Pancreas (tissue), 10 donors: ENCODE results near the gene PDZD7. TPM values are rescaled to one million over a fixed set of nuclear protein-coding genes. Genes with fewer than 3 reads are reported as not detected.

Experiments
- ATAC-seq, 4 donors: fragments of 200-7000 bp; cut with Tn5 transposase; one replicate each; pipeline versions ENCODE4 v1.8.0 to v1.9.1; 2020; ENCODE audit warnings: mild to moderate bottlenecking in 4 of 4, moderate library complexity in 4 of 4
- DNase-seq, 6 donors: peaks; one replicate each; pipeline ENCODE4 v3.0.0-alpha.2; 2020
- FAIRE-seq: peaks from 2 replicates; lab custom pipeline; 2012; peaks lifted over from hg19 to GRCh38; lab: Jason Lieb, UNC
- H3K27ac ChIP-seq, 4 donors: fragments of 200-600 bp; sonication (generic); 1 replicate in 3 of 4; 2 replicates in 1 of 4; pipeline versions ENCODE4 v1.5.0 to v1.8.0; 2020
- H3K27me3 ChIP-seq, 4 donors: fragments of 200-600 bp; one replicate each; pipeline ENCODE4 v1.8.0; 2021
- H3K36me3 ChIP-seq, 3 donors: fragments of 200-600 bp; sonication (generic) in 1 of 3; one replicate each; pipeline versions ENCODE4 v1.5.0 to v1.8.0; 2020 to 2021
- H3K4me1 ChIP-seq, 3 donors: fragments of 200-600 bp; one replicate each; pipeline ENCODE4 v1.8.0; 2021
- H3K4me3 ChIP-seq, 4 donors: fragments of 200-600 bp; sonication (generic) in 2 of 4; one replicate each; pipeline versions ENCODE4 v1.5.0 to v1.8.0; 2020 to 2021
- H3K9me3 ChIP-seq, 4 donors: fragments of 200-600 bp; one replicate each; pipeline ENCODE4 v1.8.0; 2021
- WGBS, 2 donors: extraction: QIAGEN DNeasy Blood & Tissue Kit; methylation state at CpG; one replicate each; pipeline ENCODE4 v1.1.7; 2013; 5-methylcytosine and 5-hydroxymethylcytosine counted together
- intact Hi-C, 3 donors: fragments of 100-400 bp; cut with DNase I; formaldehyde crosslinking; loops; one replicate each; pipeline versions ENCODE4 v1.11.1 to v1.14.2; 2022
- polyA plus RNA-seq, 2 donors: library from polyadenylated mRNA; stranded (reverse); fragments of 200-250 nt; gene quantifications; one replicate each; pipeline ENCODE4 v1.2.3, GENCODE V29; 2013
- total RNA-seq, 6 donors: library from RNA; stranded (reverse); fragmentation: NEBNext Ultra II Directional in 4 of 6; extraction: Animal tissue kit (Norgen Biotek cat#: 25700) in 4 of 6; gene quantifications; one replicate each; pipeline versions ENCODE4 v1.2.1 to v1.2.4, GENCODE V29; 2021 to 2023
- TF ChIP-seq, protein P1 (sequence below), 4 donors: fragments of 200-600 bp; sonication (generic) in 3 of 4; IDR thresholded peaks; one replicate each; pipeline versions ENCODE4 v1.5.0 to v1.8.0; 2021; ENCODE audit warnings: antibody characterized with exemption in 4 of 4
- donor health status: healthy with polysubstance abuse.
- donor health status: DM: no; HTN: no; CAD: no; lungs with moderate emphysema.
- donor health status: DM: no; HTN: no; CAD: no.
- donor health status: control.
- donor health status: control.
- donor health status: Bipolar disorder and iron deficiency.
- donor health status: DM: yes; HTN: yes; CAD: no.
- donor health status: DM: no; HTN: no; CAD: no.
- donor health status: DM: no; HTN: no; CAD: no.
- donor health status: DM: yes; HTN: yes; CAD: no.

Gene PDZD7
- total and polyA plus RNA-seq, 8 donors, result 0.18 to 0.99 (median 0.38) TPM

DNA sequence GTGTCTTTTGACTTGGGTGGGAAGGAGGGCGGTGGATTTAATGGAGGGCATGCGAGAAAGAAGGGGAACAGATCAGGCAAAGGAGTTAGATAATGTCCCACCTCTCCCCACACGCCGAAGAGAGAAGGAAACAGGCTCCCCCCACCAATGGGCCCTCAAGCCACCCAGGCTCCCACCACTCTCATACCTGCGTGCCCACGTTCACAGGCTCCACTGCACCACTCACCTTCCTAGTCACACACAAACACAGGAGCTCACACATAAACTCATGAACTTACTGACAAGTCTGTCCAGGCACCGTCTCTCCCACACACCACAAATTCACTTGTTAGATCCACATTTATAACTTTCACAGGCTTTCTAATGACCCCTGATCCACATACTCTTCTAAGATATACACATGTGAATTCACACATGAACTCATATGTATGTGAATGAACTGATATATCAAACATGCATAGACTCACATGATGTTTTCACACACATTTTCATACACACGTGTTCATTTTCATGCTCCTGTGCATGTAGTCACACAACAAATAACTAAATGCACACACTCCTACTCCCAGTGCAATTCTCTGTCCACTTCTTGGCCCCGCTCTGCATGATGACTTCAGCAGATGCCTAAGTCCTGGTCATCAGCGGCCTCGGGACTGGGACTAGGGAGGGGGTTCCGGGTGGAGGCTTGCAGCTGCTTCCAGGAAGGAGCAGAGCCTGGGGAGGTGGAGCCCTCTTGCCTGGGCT lies 29.8 kb downstream of the PDZD7 start:
- intact Hi-C loops, result no loop called here
- H3K4me1 ChIP-seq, result peaks cover 0 to 20% (median 8%) of the 10 kb centered on the region in 3 donors
- peak in 1 of 4 donors; percentile 9 for ATAC-seq
- H3K27ac ChIP-seq, result peak overlapping the region; percentile 49 to 99 (median 77)
- peak overlapping the region in 3 of 4 donors; percentile 47 to 91 (median 88) for H3K4me3 ChIP-seq
- H3K9me3 ChIP-seq, result no peaks in the 10 kb centered on the region
- peak in 5 of 6 donors; percentile 55 to 76 (median 68) for DNase-seq
- FAIRE-seq, result no peak
- TF ChIP-seq, protein P1, sequence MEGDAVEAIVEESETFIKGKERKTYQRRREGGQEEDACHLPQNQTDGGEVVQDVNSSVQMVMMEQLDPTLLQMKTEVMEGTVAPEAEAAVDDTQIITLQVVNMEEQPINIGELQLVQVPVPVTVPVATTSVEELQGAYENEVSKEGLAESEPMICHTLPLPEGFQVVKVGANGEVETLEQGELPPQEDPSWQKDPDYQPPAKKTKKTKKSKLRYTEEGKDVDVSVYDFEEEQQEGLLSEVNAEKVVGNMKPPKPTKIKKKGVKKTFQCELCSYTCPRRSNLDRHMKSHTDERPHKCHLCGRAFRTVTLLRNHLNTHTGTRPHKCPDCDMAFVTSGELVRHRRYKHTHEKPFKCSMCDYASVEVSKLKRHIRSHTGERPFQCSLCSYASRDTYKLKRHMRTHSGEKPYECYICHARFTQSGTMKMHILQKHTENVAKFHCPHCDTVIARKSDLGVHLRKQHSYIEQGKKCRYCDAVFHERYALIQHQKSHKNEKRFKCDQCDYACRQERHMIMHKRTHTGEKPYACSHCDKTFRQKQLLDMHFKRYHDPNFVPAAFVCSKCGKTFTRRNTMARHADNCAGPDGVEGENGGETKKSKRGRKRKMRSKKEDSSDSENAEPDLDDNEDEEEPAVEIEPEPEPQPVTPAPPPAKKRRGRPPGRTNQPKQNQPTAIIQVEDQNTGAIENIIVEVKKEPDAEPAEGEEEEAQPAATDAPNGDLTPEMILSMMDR (IDR thresholded peaks at IDR 0.05), result no peak
- H3K27me3 ChIP-seq, result no peaks in the 10 kb centered on the region
- 60 to 62% methylated on average over 12 of the region's 12 CpGs for WGBS, 2 donors
- H3K36me3 ChIP-seq, result peaks cover 0 to 9% (median 8%) of the 10 kb centered on the region in 3 donors

DNA sequence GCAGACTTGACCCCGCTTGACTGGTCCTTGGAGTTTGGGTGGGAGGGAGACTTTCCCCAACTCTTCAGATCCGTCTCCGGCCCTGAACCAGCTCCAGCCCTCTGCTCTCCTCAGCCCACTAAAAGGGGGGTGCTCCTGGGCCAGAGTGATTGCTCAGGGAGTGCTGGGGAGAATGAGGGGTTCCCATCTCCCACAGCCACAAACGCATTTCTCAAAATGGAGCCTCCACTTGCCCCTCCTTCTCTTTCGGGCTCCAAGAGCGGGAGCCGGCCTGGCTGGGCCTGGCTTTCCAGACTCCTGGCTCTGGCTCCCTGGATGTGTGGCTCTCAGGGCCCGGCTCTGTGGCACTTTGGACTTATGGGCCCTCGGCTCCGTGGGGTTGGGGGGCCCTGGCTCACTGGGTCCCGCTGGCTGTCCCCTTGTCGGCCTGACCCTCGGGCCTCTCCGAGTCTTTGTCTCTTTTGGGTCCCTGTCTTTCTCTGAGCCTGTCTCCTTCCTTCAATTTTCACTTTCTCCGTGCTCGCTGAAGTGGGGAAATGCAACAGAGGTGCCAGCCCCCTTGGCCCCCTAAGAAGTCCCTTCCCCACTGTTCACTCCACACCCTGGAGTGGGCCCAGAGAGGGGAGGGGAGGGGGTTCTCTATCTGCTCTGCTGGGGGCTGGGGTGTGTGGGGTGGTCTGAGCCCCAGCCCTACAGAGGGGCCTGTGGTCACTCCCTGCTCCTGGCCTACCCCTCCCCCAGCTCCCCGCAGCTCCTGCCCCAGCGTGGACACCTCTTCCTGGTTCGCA lies 30.6 kb downstream of the PDZD7 start:
- intact Hi-C loops, result no loop called here
- DNase-seq (peak in 3 of 6 donors; percentile 33 to 81 (median 67)), ATAC-seq (no peak), FAIRE-seq (no peak)
- Histone ChIP-seq H3K4me1 (peaks cover 0 to 20% (median 8%) of the 10 kb centered on the region in 3 donors), H3K9me3 (no peaks in the 10 kb centered on the region), H3K4me3 (peak overlapping the region; percentile 21 to 91 (median 68)), H3K27ac (peak overlapping the region; percentile 57 to 99 (median 98)), H3K36me3 (peaks cover 0 to 7% (median 5%) of the 10 kb centered on the region in 3 donors), H3K27me3 (no peaks in the 10 kb centered on the region)
- TF ChIP-seq, protein P1 (IDR thresholded peaks at IDR 0.05), result no peak
- 22 to 26% methylated on average over 19 of the region's 19 CpGs for WGBS, 2 donors

DNA sequence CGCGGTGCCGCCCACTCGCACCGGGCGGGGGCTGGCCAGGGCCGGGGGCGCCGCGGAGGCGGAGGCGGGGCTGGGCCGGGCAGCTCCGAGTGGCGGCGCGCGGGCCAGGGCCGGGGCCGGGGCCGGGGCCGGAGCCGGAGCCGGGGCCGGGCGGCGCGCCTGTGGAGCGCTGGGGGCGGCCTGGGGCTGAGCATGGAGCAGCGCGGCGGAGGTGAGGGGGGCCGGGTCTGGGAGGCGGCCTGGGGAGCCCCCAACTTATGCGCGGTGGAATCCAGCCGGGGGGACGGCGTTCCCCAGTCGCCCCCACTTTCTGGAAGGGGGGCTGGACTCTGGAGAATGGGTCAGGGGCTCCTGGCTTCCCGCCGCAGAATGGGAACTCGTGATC lies 31.2 kb downstream of the PDZD7 start, which contains the start of gene LZTS2:
LZTS2 (plus strand) TSS at position 67 of the 385 bp plus-strand sequence. CDS start 2,731 bp downstream, outside the sequence.
- DNase-seq (no peak), FAIRE-seq (no peak), ATAC-seq (peak in 2 of 4 donors; percentile 41 to 51)
- 1% methylated on average over 38 to 44 of the region's 44 CpGs for WGBS, 2 donors
- intact Hi-C loops, result no loop called here
- Histone ChIP-seq H3K4me3 (peak within 1 kb of the TSS; percentile 47 to 91 (median 84)), H3K36me3 (peaks cover 0 to 7% (median 5%) of the 10 kb centered on the region in 3 donors), H3K27ac (peak within 1 kb of the TSS; percentile 95 to 99 (median 98)), H3K4me1 (peaks cover 0 to 20% (median 8%) of the 10 kb centered on the region in 3 donors), H3K27me3 (no peaks in the 10 kb centered on the region), H3K9me3 (no peaks in the 10 kb centered on the region)
- TF ChIP-seq, protein P1 (IDR thresholded peaks at IDR 0.05), result no peak

DNA sequence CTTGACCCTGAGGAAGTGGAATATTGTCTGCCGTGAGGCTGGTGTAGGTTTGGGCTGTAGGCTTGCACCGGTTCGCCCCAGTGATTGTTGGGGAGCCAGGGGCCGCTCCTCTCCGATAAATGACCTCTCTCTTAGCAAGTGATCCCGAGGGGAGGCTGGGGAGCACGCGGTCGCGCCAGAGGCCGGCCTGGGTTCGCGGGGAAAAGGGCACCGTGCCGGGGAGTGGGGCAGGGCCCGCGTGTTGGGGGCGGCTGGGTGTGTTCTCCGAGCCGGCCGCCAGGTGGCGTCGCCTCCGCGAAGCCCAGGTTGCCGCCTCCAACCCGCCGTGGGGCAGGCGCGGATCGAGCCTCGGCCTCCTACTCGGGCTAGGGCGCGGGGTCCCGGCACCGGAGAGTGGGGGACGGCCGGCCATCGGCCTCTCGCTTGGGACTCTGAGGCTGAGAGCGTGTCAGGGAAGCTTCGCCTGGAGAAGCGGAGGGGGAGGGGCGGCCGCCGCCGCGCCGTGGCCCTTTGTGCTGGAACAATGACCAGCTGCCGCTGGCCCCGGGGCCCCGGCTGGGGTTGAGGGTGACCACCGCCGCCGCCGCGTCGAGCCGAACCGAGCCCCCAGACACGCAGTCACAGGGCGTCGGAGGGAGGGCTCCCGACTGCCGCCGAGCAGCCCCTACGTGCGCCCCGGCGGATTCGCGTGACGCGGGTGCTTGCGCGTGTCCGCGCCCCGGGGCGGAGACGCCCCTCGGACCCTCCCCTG lies 31.8 kb downstream of the PDZD7 start:
- WGBS, 2 donors, result 0% methylated on average over 57 to 83 of the region's 83 CpGs

More for the DNA sequence above, 31.8 kb downstream of the PDZD7 start:
- intact Hi-C loops, result no loop called here
- peak; percentile 71 to 93 (median 83) for DNase-seq
- Histone ChIP-seq H3K27ac (peak overlapping the region; percentile 95 to 99 (median 98)), H3K4me1 (peaks cover 0 to 20% (median 8%) of the 10 kb centered on the region in 3 donors), H3K9me3 (no peaks in the 10 kb centered on the region), H3K27me3 (no peaks in the 10 kb centered on the region), H3K4me3 (peak overlapping the region; percentile 47 to 91 (median 84)), H3K36me3 (peaks cover 0 to 7% (median 5%) of the 10 kb centered on the region in 3 donors)
- TF ChIP-seq, protein P1 (IDR thresholded peaks at IDR 0.05), result peak; percentile 93 to 99 (median 97)
- FAIRE-seq, result no peak
- peak; percentile 64 to 81 (median 72) for ATAC-seq
